Measurements from ENCODE around the gene NFYB.
"Not testable (repeated sequence)": the region's sequence is repeated elsewhere in the genome, so short reads cannot be mapped to it uniquely, and the experiment has no call there.

Gene NFYB

DNA sequence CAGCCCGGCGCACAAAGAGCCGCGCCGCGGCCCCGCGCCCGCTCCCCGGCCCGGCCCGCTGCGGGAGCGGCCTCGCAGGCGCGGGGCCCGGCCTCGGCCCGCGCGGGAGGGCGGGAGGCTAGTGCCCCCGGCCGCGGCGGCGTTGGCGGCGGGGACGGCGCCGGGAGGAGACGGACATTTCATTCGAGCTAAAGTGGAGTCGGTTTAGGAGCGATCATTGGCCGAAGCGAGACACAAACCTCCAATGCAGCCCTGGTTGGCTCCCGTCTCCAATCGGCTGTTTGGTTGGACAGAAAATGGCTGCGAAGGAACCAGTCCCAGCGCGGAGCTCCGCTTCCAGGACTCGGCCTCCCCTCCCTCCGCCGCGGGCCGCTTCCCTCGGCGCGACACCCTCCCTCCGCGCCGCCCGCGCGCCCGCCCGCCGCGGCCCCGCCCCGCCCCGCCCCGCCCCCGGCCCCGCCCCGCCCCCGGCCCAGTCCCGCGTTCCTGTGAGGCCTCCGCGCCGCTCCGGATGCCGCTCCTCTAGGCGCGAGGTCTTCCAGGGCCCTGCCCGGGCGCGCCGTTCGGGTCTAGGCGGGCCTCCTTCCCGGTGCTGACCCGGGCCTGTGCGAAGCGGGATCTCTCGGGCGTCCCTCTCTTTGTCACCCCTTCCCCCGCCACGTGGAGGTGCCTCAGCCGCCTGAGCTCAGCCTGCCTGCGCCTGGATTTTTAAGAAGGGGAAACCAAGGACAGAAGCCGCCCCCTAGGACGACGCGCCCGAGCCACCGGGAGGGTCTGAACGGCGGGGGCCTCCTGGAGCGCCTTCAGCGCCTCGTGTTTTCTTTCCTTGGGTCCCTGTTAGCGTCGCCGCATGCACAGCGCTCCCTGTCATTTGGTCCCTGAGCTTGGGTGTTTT is at the start of gene NFYB:
NFYB (minus strand) TSS at position 309 of the 895 bp plus-strand sequence. CDS start 2,757 bp downstream, outside the sequence.
- peak; percentile 74 to 86 for DNase-seq (ENCODE audit: low read depth in 2 of 2)

DNA sequence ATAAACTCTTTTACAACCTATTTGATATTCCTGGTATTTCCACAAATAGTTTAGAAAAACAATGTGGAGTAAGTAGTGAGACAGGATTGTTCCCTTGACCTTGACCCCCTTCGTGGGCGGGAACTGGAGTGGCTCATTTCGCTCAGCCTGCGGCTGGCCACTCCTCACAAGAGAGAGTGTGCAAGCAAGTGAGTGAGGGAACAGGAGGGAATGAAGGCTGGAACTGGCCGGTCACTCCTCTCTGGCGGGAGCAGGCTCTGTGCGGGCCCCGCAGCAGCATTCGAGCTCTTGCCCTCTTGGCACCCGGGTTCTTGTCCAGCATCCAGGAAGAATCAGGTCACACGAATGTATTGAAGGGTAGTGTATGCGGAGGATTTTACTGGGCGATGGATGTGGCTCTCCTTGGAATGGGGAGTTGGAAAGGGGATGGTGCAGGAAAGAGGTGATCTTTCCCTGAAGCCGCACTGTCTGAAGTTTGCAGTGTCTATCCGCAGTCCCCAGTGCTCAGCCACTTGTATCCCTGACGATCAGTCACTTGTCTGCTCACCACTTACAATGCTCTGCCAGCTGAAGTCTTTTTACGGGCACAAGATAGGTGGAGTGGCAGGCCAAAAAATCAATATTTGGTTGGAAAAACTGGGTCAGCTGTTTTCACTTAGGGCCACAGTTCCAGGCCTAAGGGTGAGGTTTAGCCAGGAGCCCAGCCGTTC is 49.6 kb upstream of the NFYB start:
- no peak for DNase-seq (ENCODE audit: low read depth in 2 of 2)

DNA sequence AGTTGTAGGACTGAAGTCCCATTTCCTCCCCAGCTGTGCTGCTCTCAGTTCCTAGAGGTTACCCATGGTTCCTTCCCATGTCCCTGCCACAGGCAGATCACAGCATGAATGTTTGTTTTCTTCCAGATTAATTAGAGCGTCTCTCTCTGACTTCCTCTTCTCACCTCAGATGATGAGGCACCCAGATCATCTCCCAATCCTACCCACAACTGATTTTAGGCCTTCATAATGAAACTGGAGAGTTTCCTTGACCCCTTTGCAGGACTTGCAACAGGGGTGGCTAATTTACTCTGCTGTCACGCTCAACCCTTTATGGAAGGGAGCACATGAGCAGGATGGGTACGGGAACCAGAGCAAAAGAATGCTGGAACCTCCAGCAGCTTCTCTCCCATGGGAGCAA is 45.4 kb upstream of the NFYB start:
- DNase-seq (ENCODE audit: low read depth in 2 of 2) = no peak

DNA sequence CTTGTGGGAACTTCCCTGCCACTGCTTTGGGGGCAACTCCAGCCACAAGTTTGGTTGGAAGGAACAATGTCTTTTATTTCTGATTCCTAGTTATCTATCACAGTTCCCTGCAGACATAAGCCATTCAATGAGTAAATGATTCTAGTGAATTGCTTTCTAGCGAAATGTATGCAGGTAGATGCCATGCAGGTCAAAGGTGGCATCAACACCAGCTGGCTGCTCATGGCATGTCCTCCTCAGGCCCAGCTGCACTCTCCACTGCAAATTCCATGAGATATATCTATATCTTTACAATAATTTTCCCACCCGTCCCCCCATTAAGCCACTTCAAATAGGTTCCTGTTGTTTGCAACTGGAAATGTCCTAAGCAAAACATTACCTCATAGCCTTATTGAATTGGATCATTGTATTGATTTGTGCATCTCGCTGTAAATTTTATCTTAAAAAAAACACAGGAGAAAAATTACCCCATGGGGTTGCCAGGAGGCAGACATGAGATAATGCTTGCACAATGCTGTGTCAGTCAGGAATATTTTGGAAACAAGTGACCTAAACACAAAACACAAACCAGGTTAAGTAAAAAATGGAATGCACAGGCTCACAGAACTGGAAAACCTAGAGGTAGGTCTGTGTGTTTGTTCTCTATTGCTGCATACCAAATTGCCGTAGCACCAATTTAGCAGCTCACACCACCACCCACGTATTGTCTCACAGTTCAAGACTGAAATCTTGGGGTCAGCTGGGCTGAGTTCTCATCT is 44.8 kb upstream of the NFYB start:
- DNase-seq (ENCODE audit: low read depth in 2 of 2) = no peak

DNA sequence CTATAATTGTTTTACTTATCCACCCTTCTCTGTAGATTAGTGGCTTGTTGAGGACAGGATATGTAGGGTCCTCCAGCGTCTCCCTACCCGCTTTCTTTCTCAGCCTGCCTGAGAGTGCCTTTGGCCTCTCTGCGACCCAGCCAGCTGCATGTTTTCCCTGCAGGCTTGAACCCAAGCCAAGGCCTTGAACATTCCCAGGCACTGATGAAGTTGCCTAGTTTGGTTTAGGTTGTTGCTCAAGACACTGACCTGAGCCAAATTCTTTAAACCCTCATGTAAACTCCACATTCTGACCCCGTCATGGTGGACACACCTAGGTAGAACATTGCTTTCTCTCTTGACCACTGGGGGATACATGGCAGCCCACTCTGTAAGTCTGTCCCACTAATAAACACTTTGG is 44.1 kb upstream of the NFYB start:
- no peak for DNase-seq (ENCODE audit: low read depth in 2 of 2)

DNA sequence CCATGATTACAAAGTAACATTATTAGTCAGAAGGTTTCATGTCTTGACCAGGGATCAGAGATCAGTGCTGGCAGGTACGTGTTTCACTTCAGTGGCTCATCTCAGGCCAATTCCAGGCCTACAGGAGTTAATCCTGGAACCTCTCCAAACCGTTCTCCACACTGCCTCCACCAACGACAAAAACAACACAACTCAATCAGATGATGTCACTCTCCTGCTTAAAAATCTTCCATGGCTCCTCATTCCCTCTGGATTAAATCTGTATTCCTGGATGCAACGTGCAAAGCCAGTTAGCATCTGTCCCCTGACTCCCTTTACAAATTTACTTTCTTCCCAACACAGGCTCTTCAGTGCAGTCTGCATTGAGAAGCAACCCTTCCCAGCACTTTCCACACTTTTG is 43.3 kb upstream of the NFYB start:
- no peak for DNase-seq (ENCODE audit: low read depth in 2 of 2)

DNA sequence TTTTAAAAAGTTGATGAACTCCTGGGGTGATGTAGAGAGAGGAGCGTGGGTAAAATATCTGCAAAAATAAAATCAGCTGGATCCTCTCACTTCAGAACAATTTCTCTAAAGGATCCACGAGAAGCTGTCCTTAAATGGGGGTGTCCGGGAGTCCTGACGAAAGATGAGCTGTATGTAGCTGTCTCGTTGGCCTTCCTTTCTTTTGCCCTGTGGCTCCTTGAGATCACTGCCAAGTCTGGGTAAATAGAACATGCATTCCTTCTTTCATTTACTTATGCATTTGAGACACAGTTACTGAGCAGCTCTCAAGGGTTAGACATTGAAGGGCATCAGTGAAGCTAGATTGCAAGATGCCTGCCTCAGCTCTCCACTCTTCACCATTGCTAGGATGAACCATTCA is 42.4 kb upstream of the NFYB start:
- no peak for DNase-seq (ENCODE audit: low read depth in 2 of 2)

DNA sequence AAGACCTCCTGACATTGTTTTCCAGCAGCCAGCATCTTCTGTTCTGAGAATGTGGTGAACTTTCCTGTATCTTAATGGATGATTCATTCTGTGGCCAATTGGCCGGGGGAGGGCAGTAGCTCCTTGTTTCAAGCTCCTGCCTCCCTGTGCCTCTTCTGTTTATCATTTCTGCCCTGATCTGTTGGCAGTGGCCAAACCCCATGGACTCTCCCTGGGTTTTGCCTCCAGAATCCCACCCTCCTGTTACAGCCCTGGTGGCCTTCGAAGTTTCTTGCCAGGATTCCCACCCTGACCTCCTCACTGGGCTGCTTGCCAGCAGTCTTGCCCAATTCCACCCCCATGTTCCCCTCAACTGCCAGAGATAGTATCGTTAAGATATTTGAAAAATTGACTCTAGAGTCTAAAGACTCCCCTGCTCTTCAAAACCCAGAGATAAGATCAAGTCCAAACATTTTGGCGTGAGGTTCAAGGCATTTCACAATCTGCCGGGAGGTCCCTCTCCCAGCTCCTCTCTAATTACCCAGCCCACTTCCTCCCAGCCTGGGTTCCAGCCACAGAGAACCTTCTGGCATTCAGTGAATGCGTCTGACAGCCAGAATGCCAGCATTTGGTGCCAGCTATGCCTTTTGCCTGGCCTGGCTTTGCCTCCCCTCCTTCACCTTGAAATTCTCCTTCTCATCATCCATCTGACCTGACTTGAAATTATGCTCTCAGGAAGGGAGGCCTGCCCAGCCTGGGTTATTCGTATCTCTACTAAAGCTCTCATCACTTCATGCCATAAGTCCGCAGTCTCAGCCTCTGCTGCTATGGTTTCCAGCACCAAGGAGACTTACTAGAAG is 39.9 kb upstream of the NFYB start:
- no peak for DNase-seq (ENCODE audit: low read depth in 2 of 2)

DNA sequence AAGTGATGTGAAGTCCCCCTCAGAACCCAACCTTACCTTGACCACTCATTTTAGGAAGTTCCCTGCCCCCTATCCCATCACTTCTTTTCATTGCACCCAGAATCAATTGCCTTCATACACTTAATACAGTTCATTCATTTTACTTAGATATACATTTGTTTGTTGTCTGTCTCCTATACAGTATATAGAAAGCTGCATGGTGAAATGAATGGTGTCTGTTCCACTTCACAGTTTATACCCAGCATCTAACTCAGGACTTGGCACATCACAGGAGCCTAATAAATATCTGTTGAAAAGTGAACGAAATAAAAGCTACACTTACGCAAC is 39.3 kb upstream of the NFYB start:
- no peak for DNase-seq (ENCODE audit: low read depth in 2 of 2)

DNA sequence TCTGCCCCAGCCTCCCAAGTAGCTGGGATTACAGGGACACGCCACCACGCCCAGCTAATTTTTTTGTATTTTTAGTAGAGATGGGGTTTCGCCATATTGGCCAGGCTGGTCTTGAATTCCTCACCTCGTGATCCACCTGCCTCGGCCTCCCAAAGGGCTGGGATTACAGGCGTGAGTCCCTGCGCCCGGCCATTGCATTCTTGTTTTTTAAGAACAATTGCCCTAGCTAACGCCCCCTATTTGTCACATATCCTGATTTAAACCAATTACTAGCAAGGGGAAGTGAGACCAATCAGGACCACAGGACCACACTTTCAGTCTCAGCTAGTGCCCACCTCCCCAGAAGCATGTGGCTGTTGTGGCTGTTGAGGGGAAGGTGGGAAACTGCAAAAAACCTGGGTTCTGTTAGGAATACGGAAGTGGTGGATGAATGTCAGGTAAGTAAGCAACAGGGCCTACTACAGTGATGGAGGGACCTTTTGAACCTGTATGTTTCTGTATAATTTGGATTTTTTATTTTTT is 37.8 kb upstream of the NFYB start:
- DNase-seq (ENCODE audit: low read depth in 2 of 2) = no peak

DNA sequence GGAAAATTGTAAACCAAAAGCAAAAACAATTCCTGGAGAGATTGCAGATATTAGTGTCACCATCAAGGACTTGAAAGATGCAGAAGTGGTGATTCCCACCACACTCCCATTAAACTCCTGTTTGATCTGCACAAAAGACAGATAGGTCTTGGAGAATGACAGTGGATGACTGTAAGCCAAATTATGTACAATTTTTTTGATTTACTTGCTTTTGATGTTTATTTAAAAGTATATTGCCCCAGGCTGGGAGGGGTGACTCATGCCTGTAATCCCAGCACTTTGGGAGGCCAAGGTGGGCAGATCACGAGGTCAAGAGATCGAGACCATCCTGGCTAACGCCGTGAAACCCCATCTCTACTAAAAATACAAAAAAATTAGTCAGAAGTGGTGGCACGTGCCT is 35.8 kb upstream of the NFYB start:
- DNase-seq (ENCODE audit: low read depth in 2 of 2) = not testable (repeated sequence)

DNA sequence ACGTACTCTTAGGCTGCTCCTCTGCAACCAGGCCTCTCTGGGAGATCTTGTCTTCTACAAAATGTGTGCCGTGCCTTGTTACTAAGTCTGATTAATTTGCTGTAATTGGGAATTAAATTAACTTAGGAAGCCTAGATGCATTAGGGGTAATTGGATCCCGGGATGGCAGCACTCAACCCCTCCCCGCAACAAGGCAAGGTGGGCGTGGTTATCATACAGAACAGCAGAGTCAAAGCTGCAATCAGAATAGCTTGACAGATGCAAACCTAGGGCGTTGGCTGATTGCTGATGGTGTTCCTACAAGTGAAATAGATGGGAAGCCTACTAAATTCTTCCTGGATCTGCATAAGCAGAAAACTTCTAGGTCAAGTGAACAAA is 34.5 kb upstream of the NFYB start:
- DNase-seq (ENCODE audit: low read depth in 2 of 2) = no peak

DNA sequence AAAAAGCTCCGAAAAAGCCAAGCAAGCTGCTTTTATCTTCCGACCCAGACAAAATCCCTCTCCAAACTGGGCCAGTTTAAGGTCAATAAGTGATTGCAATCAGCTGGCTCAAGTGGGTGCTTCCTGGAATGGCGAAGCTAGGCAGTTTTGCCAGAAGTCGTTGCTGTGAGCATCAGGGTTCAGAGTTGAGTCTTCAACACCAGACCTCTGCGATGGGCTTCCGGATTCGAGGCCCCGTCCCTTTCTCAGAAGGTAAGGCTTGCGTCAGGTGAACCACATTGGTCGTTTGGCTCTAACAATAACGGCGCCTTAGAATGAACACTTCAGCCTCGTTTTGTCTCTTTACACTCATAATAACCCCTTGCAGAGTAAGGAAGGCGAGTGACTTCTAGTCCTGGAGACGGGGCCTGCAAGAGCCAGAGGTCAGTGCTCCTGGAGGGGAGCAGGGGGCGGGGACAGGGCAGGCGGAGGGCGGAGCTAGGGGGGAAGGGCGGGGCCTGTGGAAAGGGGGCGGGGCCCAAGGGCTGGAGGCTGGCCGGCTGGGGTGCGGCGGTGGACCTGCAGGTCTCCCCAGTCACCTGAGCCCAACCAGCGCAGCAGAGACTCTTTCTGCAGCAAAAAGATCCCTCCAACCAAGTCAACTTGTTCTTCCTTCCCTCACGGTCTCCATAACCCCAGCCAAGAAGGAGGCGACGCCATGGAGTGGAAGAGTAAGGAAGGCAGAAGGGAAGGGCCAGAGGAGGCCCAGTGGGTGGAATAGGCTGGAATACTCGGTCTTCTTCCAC is 34.0 kb upstream of the NFYB start:
- DNase-seq (ENCODE audit: low read depth in 2 of 2) = no peak

DNA sequence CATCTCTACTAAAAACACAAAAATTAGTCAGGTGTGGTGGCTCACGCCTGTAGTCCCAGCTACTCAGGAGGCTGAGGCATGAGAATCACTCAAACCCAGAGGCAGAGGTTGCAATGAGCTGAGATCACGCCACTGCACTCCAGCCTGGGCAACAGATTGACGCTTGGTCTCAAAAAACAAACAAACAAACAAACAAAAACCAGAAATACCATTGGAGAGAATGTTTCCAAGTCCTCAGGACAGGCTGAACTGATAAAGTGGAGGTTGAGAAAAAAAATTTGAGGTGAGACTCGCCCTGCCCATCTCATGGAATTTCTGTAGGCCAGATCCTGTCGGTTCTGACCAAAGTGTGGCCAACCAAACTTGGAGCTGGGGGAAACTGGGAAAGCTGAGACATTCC is 30.6 kb upstream of the NFYB start:
- no peak for DNase-seq (ENCODE audit: low read depth in 2 of 2)

DNA sequence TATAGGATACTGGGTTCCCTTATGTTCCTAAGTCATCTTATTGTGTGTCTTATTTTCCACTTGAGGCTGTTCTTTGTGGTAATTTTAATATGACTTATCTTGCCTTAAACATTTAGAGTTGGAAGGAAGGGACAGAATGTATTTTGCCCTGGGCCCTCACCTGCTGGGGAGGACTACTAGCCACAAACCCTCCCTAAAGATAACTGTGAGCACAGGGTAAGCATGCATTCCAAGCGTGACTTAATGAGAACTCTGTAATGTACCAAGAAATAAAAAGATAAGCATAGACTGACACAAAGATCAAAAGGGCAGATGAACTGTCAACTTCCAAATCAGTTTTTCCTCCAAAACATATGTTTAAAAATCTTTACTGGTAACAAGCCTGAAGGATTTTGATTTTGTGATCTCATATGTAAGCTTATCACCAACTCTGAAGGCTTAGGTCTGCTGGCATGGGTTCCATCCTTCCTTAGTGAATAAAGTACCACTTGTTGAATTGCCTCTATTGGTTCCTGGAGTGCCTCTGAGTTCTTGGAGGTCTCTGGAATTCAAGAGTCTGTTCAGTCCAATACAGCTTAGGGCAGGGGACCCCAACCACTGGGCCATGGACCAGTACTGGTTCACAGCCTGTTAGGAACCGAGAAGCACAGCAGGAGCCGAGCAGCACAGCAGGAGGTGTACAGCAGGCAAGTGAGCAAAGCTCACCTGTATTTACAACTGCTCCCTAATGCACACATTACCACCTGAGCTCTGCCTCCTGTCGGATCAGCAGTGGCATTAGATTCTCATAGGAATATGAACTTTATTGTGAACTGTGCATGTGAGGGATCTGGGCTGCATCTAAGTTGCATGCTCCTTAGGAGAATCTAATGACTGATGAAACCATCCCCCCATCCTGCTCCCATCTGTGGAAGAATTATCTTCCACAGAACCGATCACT is 29.8 kb upstream of the NFYB start:
- DNase-seq (ENCODE audit: low read depth in 2 of 2) = no peak

DNA sequence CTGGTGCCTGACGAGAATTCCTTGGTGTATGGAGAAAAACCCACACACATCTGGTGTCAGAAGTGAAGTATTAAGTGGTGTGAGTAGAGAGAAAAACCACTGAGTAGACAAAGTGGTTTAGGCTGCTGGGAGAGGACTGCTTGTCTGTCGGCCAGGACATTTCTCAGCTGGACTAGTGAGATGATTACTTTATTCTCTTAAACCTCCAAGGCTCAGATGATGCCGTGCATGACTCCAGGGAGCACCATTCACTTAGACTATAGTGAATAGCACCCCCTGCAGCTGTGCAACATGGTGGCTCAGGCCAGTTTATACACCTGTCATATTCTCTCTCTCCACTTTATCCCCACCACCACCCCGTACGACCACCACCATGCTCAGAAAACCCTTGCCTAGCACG is 28.5 kb upstream of the NFYB start:
- no peak for DNase-seq (ENCODE audit: low read depth in 2 of 2)

DNA sequence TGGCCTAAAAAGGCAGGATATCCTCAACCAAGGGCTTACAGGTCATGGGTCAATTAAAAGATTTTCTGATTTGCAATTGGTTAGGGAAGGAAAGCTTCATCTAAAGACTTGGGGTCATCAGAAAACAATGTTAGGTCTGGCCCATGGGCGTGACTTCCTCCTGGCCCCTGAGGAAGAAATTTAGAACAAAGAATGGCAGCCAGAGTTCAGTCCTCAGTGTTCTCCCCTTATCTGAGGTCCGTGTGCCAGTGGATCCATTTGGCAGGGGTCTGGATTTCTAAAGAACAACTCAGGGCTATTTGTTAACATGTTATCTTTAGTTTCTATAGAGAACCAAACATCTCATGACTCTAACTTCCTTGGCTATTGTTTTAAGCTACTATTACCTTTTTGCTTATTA is 27.8 kb upstream of the NFYB start:
- no peak for DNase-seq (ENCODE audit: low read depth in 2 of 2)

DNA sequence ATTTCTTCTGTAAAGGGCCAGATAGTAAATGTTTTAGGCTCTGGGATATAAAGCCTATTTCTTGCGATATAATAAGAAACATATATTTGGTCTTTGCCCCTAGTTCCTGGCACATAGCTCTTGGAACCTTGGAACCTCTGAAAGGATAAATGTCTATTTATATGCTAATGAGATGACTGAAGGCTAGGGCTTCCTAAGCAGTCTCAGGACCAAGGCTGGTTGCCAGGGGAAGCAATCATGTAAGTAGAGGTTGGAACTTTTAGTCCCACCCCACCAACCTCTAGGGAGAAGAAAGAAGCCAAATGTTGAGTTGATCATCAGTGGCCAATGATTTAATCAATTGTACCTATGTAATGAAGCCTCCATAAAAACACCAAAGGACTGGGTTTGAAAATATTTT is 26.6 kb upstream of the NFYB start:
- no peak for DNase-seq (ENCODE audit: low read depth in 2 of 2)

DNA sequence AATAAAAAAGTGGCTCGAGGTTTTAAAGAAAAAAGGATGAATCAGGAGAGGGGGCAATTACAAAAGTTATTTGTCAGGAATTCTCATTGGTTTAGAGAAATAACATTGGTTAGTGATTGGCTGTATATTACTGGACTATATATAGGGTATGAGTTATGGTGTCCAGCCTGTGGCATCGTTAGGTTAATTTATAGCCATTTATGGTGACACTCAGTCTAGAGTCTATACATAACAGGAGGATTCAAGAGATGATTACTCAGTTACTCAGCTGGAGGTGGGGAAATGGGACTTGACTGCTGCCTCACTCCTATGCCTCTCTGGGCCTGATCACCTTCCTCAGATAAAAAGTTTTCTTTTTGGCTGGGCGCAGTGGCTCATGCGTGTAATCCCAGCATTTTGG is 25.6 kb upstream of the NFYB start:
- no peak for DNase-seq (ENCODE audit: low read depth in 2 of 2)

DNA sequence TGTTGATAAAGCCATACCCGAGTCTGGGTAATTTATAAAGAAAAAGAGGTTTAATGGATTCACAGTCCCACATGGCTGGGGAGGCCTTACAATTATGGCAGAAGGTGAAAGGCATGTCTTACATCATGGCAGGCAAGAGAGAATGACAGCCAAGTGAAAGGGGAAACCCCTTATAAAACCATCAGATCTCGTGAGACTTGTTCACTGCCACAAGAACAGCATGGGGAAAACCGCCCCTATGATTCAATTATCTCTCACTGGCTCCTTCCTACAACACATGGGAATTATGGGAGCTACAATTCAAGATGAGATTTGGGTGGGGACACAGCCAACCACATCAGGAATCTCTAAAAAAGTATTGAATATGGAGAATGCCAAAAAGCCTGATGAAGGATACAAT is 25.0 kb upstream of the NFYB start:
- not testable (repeated sequence) for DNase-seq (ENCODE audit: low read depth in 2 of 2)

Data from stimulated activated CD8-positive, alpha-beta memory T cell treated with anti-CD3 and anti-CD28 coated beads, Interleukin-7, amount 100 ng/mL, for 1 hour (primary cell).